ENCODE measurements around the gene HSD17B7. TPM values are rescaled to one million over a fixed set of nuclear protein-coding genes. Genes with fewer than 3 reads are reported as not detected.

The HSD17B7 gene
- total and polyA plus RNA-seq, 2 of the 8 experiments (the other 6 are each of a cell fraction or from before 2014, with no cell fraction given) = 31.0 to 37.8 TPM

GRCh38 chr1:162779043-162779442 is 11.5 kb upstream of the HSD17B7 start (continued):
- TF ChIP-seq, protein P1, sequence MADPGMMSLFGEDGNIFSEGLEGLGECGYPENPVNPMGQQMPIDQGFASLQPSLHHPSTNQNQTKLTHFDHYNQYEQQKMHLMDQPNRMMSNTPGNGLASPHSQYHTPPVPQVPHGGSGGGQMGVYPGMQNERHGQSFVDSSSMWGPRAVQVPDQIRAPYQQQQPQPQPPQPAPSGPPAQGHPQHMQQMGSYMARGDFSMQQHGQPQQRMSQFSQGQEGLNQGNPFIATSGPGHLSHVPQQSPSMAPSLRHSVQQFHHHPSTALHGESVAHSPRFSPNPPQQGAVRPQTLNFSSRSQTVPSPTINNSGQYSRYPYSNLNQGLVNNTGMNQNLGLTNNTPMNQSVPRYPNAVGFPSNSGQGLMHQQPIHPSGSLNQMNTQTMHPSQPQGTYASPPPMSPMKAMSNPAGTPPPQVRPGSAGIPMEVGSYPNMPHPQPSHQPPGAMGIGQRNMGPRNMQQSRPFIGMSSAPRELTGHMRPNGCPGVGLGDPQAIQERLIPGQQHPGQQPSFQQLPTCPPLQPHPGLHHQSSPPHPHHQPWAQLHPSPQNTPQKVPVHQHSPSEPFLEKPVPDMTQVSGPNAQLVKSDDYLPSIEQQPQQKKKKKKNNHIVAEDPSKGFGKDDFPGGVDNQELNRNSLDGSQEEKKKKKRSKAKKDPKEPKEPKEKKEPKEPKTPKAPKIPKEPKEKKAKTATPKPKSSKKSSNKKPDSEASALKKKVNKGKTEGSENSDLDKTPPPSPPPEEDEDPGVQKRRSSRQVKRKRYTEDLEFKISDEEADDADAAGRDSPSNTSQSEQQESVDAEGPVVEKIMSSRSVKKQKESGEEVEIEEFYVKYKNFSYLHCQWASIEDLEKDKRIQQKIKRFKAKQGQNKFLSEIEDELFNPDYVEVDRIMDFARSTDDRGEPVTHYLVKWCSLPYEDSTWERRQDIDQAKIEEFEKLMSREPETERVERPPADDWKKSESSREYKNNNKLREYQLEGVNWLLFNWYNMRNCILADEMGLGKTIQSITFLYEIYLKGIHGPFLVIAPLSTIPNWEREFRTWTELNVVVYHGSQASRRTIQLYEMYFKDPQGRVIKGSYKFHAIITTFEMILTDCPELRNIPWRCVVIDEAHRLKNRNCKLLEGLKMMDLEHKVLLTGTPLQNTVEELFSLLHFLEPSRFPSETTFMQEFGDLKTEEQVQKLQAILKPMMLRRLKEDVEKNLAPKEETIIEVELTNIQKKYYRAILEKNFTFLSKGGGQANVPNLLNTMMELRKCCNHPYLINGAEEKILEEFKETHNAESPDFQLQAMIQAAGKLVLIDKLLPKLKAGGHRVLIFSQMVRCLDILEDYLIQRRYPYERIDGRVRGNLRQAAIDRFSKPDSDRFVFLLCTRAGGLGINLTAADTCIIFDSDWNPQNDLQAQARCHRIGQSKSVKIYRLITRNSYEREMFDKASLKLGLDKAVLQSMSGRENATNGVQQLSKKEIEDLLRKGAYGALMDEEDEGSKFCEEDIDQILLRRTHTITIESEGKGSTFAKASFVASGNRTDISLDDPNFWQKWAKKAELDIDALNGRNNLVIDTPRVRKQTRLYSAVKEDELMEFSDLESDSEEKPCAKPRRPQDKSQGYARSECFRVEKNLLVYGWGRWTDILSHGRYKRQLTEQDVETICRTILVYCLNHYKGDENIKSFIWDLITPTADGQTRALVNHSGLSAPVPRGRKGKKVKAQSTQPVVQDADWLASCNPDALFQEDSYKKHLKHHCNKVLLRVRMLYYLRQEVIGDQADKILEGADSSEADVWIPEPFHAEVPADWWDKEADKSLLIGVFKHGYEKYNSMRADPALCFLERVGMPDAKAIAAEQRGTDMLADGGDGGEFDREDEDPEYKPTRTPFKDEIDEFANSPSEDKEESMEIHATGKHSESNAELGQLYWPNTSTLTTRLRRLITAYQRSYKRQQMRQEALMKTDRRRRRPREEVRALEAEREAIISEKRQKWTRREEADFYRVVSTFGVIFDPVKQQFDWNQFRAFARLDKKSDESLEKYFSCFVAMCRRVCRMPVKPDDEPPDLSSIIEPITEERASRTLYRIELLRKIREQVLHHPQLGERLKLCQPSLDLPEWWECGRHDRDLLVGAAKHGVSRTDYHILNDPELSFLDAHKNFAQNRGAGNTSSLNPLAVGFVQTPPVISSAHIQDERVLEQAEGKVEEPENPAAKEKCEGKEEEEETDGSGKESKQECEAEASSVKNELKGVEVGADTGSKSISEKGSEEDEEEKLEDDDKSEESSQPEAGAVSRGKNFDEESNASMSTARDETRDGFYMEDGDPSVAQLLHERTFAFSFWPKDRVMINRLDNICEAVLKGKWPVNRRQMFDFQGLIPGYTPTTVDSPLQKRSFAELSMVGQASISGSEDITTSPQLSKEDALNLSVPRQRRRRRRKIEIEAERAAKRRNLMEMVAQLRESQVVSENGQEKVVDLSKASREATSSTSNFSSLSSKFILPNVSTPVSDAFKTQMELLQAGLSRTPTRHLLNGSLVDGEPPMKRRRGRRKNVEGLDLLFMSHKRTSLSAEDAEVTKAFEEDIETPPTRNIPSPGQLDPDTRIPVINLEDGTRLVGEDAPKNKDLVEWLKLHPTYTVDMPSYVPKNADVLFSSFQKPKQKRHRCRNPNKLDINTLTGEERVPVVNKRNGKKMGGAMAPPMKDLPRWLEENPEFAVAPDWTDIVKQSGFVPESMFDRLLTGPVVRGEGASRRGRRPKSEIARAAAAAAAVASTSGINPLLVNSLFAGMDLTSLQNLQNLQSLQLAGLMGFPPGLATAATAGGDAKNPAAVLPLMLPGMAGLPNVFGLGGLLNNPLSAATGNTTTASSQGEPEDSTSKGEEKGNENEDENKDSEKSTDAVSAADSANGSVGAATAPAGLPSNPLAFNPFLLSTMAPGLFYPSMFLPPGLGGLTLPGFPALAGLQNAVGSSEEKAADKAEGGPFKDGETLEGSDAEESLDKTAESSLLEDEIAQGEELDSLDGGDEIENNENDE (IDR thresholded peaks at IDR 0.05; ENCODE audit: insufficient replicate concordance, low read length) = no peak
- TF ChIP-seq GABPA (IDR thresholded peaks at IDR 0.05; ENCODE audit: borderline replicate concordance, insufficient read depth, low read length) (no peak), TAF1 (IDR thresholded peaks at IDR 0.05; ENCODE audit: low read depth, low read length) (no peak)
